ENCODE data around the gene TLE2.

GRCh38 chr19:3060857-3061181 lies 31.7 kb upstream of the TLE2 start:
- TF ChIP-seq, protein P1, sequence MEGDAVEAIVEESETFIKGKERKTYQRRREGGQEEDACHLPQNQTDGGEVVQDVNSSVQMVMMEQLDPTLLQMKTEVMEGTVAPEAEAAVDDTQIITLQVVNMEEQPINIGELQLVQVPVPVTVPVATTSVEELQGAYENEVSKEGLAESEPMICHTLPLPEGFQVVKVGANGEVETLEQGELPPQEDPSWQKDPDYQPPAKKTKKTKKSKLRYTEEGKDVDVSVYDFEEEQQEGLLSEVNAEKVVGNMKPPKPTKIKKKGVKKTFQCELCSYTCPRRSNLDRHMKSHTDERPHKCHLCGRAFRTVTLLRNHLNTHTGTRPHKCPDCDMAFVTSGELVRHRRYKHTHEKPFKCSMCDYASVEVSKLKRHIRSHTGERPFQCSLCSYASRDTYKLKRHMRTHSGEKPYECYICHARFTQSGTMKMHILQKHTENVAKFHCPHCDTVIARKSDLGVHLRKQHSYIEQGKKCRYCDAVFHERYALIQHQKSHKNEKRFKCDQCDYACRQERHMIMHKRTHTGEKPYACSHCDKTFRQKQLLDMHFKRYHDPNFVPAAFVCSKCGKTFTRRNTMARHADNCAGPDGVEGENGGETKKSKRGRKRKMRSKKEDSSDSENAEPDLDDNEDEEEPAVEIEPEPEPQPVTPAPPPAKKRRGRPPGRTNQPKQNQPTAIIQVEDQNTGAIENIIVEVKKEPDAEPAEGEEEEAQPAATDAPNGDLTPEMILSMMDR (IDR thresholded peaks at IDR 0.05), result no peak
- no peak for TF ChIP-seq POLR2A (IDR thresholded peaks at IDR 0.05)
